D721Med (cell line): Measurements from ENCODE around the gene TMEM235.

Experiments used
- DNase-seq: peaks from one replicate; pipeline ENCODE4 v3.0.0; 2011; ENCODE audit warnings: low spot score; ENCODE audit not compliant: insufficient read length
- FAIRE-seq: peaks from 2 replicates; lab custom pipeline; 2011; peaks lifted over from hg19 to GRCh38; lab: Jason Lieb, UNC
- CTCF ChIP-seq: IDR thresholded peaks from 2 replicates; pipeline ENCODE4 v1.5.1; 2012; ENCODE audit warnings: mild to moderate bottlenecking, control low read depth; ENCODE audit not compliant: insufficient read depth; ENCODE audit errors: missing control alignments

The TMEM235 gene

GRCh38 chr17:78205124-78205775 lies 26.2 kb upstream of the TMEM235 start:
- no peak for TF ChIP-seq CTCF
- FAIRE-seq (no peak), DNase-seq (no peak)

- TF ChIP-seq CTCF = no peak
- FAIRE-seq = no peak
- no peak for DNase-seq
Observed at GRCh38 chr17:78206298-78206697, 25.1 kb upstream of the TMEM235 start.

- FAIRE-seq (no peak), DNase-seq (no peak)
- TF ChIP-seq CTCF = no peak
Observed at GRCh38 chr17:78208486-78208885, 22.9 kb upstream of the TMEM235 start.

- DNase-seq = no peak
- no peak for TF ChIP-seq CTCF
- FAIRE-seq = no peak
Observed at GRCh38 chr17:78210111-78210510, 21.3 kb upstream of the TMEM235 start.

GRCh38 chr17:78211032-78211431 lies 20.4 kb upstream of the TMEM235 start:
- no peak for DNase-seq
- no peak for FAIRE-seq
- no peak for TF ChIP-seq CTCF

- FAIRE-seq (no peak), DNase-seq (peak; percentile 90)
- TF ChIP-seq CTCF = no peak
Observed at GRCh38 chr17:78214016-78214705, 17.3 kb upstream of the TMEM235 start, which contains the start of gene BIRC5. Gene BIRC5 (plus strand): TSS chr17:78214253. CDS start chr17:78214317, 64 bp downstream.

GRCh38 chr17:78214706-78215061 lies 16.7 kb upstream of the TMEM235 start:
- no peak for TF ChIP-seq CTCF
- FAIRE-seq = no peak
- DNase-seq = no peak
